ENCODE measurements around the gene SKA3.

DNA sequence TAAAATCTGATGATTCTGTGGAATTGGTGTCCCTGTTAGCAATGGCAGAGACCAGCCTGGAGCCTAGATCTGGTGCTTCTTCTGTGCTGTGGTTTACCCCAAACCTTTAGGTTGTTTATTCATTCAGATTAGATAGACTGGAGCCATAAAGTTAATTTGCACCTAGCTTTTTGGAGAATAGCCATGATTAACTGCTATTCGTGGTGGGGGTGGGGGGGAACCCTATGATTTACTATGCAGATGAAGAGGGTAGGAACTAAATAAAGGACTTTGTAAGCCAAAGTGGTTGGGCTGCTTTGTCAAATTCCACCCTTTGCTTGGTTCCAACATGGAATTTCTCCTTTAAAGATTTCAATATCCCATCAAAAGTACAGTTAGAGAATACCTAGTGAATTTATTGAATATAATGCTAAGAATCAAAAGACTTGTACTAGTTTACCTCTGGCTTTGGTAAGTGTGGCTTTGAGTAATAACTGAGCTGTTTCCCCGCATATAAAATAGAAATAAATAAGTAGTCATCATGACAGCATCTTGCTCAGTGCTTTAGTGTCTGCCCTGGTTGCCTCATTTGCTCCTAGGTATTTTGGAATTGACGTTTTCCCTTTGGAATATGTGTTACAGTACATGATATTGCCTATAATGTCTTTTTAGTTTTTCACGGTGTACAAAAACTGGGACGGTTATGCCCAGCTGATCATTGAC is 27.6 kb downstream of the SKA3 start:
- TF ChIP-seq, protein P1, sequence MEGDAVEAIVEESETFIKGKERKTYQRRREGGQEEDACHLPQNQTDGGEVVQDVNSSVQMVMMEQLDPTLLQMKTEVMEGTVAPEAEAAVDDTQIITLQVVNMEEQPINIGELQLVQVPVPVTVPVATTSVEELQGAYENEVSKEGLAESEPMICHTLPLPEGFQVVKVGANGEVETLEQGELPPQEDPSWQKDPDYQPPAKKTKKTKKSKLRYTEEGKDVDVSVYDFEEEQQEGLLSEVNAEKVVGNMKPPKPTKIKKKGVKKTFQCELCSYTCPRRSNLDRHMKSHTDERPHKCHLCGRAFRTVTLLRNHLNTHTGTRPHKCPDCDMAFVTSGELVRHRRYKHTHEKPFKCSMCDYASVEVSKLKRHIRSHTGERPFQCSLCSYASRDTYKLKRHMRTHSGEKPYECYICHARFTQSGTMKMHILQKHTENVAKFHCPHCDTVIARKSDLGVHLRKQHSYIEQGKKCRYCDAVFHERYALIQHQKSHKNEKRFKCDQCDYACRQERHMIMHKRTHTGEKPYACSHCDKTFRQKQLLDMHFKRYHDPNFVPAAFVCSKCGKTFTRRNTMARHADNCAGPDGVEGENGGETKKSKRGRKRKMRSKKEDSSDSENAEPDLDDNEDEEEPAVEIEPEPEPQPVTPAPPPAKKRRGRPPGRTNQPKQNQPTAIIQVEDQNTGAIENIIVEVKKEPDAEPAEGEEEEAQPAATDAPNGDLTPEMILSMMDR (conservative IDR thresholded peaks at IDR 0.05; ENCODE audit: low read length): no peak
- TF ChIP-seq EZH2phosphoT487 (IDR thresholded peaks at IDR 0.05; ENCODE audit: borderline replicate concordance): no peak
